HG02610 (cell line): Measurements from ENCODE around the gene TEX11.
"Not testable (repeated sequence)": the region's sequence is repeated elsewhere in the genome, so short reads cannot be mapped to it uniquely, and the experiment has no call there.

ENCODE experiments used
- ATAC-seq: cut with Tn5 transposase; IDR thresholded peaks from one replicate; pipeline ENCODE4 v1.9.1; 2021; ENCODE audit warnings: mild to moderate bottlenecking, moderate library complexity; ENCODE audit not compliant: unreplicated experiment

TEX11 gene

DNA sequence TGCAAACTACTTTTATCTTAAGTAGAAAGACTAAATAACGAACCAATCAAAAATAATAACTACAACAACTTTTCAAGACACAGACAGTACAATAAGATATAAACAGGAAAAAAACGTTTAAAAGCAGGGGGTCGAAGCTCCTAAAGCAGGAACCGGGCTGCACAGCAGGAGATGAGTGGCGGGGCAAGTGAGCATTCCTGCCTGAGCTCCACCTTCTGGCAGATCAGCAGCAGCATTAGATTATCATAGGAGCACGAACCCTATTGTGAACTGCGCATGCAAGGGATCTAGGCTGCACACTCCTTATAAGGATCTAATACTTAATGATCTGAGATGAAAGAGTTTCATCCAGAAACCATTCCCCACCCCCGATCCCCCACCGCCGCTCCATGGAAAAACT is 146.2 kb downstream of the TEX11 start:
- no peak for ATAC-seq

DNA sequence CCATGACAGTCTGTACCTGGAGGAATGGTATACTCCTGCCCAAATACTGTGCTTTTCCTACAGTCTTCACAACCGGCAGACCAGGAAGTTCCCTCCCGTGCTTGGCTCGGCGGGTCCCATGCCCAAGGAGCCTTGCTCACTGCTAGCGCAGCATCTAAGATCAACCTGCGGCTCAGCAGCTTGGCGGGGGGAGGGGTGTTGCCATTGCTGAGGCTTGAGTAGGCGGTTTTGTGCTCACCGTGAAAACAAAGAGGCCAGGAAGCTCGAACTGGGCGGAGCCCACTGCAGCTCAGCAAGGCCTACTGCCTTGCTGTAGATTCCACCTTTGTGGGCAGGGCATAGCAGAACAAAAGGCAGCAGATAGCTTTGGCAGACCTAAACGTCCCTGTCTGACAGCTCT is 152.7 kb downstream of the TEX11 start:
- no peak for ATAC-seq

DNA sequence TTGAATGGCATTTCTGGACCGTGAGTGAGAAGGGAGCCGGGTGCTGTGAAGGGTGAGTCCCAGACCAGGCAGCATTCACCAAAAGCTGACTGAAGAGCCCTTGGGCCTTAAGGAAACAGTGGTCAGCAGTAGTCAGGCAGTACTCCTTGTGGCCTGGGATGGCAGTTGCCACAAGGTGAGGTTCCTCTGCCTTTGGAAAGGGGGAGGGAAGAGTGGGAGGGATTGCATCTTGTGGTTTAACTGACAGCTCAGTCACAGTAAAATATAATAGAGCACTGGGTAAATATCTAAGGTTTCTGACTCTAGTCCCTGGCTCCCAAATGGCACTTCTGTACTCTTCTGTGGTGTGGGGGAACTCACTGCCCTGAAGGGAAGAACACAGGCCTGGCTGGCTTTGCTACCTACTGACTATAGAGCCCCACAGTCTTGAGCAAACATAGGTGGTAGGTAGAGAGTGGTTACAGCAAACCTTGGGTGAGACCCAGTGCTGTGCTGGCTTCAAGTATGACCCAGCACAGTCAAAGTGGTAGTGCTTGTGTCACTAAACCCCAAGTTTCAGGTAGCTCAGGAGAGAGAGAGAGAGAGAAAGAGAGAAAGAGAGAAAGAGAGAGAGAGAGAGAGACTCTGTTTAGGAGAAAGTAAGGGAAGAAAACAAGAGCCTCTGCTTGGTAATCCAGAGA is 154.2 kb downstream of the TEX11 start:
- ATAC-seq = no peak

DNA sequence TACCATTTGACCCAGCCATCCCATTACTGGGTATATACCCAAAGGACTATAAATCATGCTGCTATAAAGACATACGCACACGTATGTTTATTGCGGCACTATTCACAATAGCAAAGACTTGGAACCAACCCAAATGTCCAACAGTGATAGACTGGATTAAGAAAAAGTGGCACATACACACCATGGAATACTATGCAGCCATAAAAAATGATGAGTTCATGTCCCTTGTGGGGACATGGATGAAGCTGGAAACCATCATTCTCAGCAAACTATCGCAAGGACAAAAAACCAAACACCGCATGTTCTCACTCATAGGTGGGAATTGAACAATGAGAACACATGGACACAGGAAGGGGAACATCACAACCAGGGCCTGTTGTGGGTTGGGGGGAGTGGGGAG is 174.7 kb downstream of the TEX11 start:
- ATAC-seq = not testable (repeated sequence)

DNA sequence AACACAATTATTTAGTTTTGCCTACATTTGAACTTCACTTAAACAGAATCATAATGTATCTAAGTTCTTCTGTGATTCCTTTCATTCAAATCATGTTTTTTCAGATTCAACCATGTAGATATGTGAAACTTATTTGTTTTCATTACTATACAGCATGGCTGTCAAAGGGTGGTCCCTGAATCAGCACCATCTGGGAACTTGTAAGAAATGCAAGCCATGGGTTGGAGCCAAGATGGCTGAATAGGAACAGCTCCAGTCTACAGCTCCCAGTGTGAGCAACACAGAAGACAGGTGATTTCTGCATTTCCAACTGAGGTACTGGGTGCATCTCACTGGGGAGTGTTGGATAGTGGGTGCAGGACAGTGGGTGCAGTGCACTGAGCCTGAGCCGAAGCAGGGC is 180.6 kb downstream of the TEX11 start:
- not testable (repeated sequence) for ATAC-seq

DNA sequence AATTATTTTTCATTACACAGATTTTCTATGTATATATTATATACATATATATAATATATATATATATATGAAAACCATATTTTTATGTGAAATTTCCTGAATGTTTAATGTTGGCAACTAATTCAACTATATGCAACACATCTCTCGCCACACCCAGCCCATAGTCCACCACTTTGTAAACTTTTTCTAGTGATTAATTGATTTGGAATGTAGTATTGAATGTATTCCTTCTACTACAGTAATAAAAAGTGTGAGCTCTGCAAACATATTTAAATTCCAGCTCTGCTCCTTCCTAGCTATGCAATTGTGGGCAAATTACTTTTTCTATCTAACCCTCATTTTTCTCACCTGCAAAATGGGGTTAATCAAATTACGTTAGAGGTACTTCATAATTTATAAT is 187.8 kb downstream of the TEX11 start:
- no peak for ATAC-seq

- not testable (repeated sequence) for ATAC-seq
Measured at GRCh38 chrX:70711336-70711735, 197.2 kb downstream of the TEX11 start.

GRCh38 chrX:70694339-70695122 is 214.0 kb downstream of the TEX11 start:
- ATAC-seq = no peak

DNA sequence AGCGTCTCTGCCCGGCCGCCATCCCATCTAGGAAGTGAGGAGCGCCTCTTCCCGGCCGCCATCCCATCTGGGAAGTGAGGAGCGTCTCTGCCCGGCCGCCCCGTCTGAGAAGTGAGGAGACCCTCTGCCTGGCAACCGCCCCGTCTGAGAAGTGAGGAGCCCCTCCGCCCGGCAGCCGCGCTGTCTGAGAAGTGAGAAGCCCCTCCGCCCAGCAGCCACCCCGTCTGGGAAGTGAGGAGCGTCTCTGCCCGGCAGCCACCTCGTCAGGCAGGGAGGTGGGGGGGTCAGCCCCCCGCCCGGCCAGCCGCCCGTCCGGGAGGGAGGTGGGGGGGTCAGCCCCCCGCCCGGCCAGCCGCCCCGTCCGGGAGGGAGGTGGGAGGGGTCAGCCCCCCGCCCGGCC is 229.1 kb downstream of the TEX11 start:
- ATAC-seq = not testable (repeated sequence)

- no peak for ATAC-seq
Measured at GRCh38 chrX:70675284-70675683, 233.2 kb downstream of the TEX11 start.

GRCh38 chrX:70672326-70672725 is 236.2 kb downstream of the TEX11 start:
- no peak for ATAC-seq

DNA sequence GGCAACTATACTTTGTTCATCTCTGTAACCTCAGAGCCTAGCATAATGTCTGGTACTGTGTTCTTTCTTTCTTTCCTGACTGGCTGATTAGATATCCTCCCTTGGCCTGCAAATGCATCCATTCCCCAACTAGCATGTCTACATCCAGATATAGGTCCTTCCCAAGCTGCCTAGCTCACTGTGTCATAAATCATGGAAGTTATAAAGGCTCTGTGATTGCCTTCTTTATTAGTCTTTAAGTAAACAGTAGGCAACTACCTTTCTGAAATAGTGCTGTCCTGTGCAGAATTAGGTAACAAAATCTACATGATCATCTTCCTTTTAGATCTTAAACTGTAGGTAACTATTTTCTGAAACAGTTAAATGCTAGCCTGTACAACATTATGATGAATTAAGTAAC is 239.4 kb downstream of the TEX11 start:
- ATAC-seq = no peak

- no peak for ATAC-seq
Measured at GRCh38 chrX:70664726-70665125, 243.8 kb downstream of the TEX11 start.

DNA sequence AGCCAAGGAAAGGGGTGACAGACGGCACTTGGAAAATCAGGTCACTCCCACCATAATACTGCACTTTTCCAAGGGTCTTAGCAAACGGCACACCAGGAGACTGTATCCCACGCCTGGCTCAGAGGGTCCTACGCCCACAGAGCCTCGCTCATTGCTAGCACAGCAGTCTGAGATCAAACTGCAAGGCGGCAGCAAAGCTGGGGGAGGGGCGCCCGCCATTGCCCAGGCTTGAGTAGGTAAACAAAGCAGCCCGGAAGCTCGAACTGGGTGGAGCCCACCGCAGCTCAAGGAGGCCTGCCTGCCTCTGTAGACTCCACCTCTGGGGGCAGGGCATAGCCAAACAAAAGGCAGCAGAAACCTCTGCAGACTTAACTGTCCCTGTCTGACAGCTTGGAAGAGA is 247.4 kb downstream of the TEX11 start:
- not testable (repeated sequence) for ATAC-seq

GRCh38 chrX:70657546-70657945 is 251.0 kb downstream of the TEX11 start:
- not testable (repeated sequence) for ATAC-seq

- ATAC-seq = no peak
Measured at GRCh38 chrX:70656304-70656703, 252.2 kb downstream of the TEX11 start.

DNA sequence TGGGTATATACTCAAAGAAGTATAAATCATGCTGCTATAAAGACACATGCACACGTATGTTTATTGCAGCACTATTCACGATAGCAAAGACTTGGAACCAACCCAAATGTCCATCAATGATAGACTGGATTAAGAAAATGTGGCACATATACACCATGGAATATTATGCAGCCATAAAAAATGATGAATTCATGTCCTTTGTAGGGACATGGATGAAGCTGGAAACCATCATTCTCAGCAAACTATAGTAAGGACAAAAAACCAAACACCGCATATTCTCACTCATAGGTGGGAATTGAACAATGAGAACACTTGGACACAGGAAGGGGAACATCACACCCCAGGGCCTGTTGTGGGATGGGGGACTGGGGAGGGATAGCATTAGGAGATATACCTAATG is 260.6 kb downstream of the TEX11 start:
- not testable (repeated sequence) for ATAC-seq

GRCh38 chrX:70636218-70636617 is 272.3 kb downstream of the TEX11 start:
- no peak for ATAC-seq

DNA sequence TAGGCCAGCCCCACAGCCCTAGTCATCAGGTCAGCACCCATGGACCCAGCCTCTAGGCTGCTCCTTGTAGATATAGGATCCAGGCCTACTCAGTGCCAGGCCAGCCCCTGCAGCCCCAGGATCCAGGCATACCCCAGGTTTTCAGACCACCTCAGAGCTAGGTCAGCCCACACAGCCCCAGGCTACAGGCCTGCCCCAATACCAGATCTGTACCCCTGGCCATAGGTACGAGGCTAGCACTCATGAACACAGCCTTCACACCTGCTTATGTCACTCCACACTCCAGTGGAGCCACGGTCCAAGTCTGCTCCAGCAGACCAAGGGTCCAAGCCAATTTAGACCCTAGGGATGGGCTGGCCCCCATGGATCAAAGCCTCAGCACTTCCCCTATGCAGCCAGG is 272.8 kb downstream of the TEX11 start:
- no peak for ATAC-seq

DNA sequence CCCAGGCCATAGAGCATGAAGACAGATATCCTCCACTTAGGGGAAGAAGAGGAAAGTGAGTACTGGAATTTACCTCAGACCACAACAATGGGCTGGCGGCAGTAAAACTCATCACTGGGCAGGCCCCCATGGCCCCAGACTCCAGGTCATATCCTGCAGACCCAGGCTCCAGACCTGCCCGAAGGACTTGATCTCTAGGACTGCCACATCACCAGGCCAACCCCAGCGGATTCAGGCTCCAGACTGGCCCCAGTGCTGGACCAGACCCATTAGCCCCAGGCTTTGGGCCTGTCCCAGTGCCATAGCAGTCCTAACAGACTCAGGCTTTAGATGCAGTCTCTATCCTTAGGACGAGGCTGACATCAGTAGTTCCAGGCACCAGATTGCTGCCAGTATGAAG is 273.3 kb downstream of the TEX11 start:
- ATAC-seq = no peak

- no peak for ATAC-seq
Measured at GRCh38 chrX:70621743-70622142, 286.8 kb downstream of the TEX11 start.

- ATAC-seq = no peak
Measured at GRCh38 chrX:70618467-70618866, 290.0 kb downstream of the TEX11 start.
